Measurements from ENCODE around the gene CADM2. TPM values are rescaled to one million over a fixed set of nuclear protein-coding genes. Genes with fewer than 3 reads are reported as not detected.

The CADM2 gene
- total RNA-seq, 1 donor from 2014 or later, result 0.55 TPM

GRCh38 chr3:84985795-84986194 is 27.0 kb downstream of the CADM2 start:
- TF ChIP-seq CTCF (IDR thresholded peaks at IDR 0.05), result no peak
- Histone ChIP-seq H3K36me3 (no peaks in the 10 kb centered on the region), H3K4me3 (no peak overlapping the region), H3K9me3 (no peaks in the 10 kb centered on the region), H3K4me1 (no peaks in the 10 kb centered on the region), H3K27ac (no peak overlapping the region), H3K27me3 (no peaks in the 10 kb centered on the region)
- DNase-seq (no peak), ATAC-seq (no peak)
- intact Hi-C loops (cut with DNase I), result no loop called here

GRCh38 chr3:84987706-84988504 is 29.1 kb downstream of the CADM2 start:
- H3K4me3 ChIP-seq, result no peak overlapping the region
- no peak overlapping the region for H3K27ac ChIP-seq
- TF ChIP-seq CTCF (IDR thresholded peaks at IDR 0.05), result no peak
- no peaks in the 10 kb centered on the region for H3K36me3 ChIP-seq
- intact Hi-C loops (cut with DNase I), result no loop called here
- H3K4me1 ChIP-seq, result no peaks in the 10 kb centered on the region
- no peaks in the 10 kb centered on the region for H3K27me3 ChIP-seq
- no peak for DNase-seq
- ATAC-seq, result no peak
- H3K9me3 ChIP-seq, result no peaks in the 10 kb centered on the region

- H3K4me1 ChIP-seq, result no peaks in the 10 kb centered on the region
- ATAC-seq (no peak), DNase-seq (no peak)
- H3K9me3 ChIP-seq, result no peaks in the 10 kb centered on the region
- no peak overlapping the region for H3K4me3 ChIP-seq
- H3K27ac ChIP-seq, result no peak overlapping the region
- intact Hi-C loops (cut with DNase I), result no loop called here
- H3K36me3 ChIP-seq, result no peaks in the 10 kb centered on the region
- no peaks in the 10 kb centered on the region for H3K27me3 ChIP-seq
- no peak for TF ChIP-seq CTCF (IDR thresholded peaks at IDR 0.05)
These were observed 30.3 kb downstream of the CADM2 start for GRCh38 chr3:84989102-84989501.

- H3K4me1 ChIP-seq, result no peaks in the 10 kb centered on the region
- DNase-seq, result no peak
- H3K4me3 ChIP-seq, result no peak overlapping the region
- H3K9me3 ChIP-seq, result no peaks in the 10 kb centered on the region
- ATAC-seq, result no peak
- no peaks in the 10 kb centered on the region for H3K27me3 ChIP-seq
- intact Hi-C loops (cut with DNase I), result no loop called here
- no peak overlapping the region for H3K27ac ChIP-seq
- no peaks in the 10 kb centered on the region for H3K36me3 ChIP-seq
- TF ChIP-seq CTCF (IDR thresholded peaks at IDR 0.05), result no peak
These were observed 32.7 kb downstream of the CADM2 start for GRCh38 chr3:84991422-84991900.

GRCh38 chr3:84993956-84994355 is 35.2 kb downstream of the CADM2 start:
- H3K27me3 ChIP-seq, result no peaks in the 10 kb centered on the region
- H3K9me3 ChIP-seq, result no peaks in the 10 kb centered on the region
- DNase-seq, result no peak
- TF ChIP-seq CTCF (IDR thresholded peaks at IDR 0.05), result no peak
- no peaks in the 10 kb centered on the region for H3K4me1 ChIP-seq
- no peak for ATAC-seq
- H3K27ac ChIP-seq, result no peak overlapping the region
- no peaks in the 10 kb centered on the region for H3K36me3 ChIP-seq
- intact Hi-C loops (cut with DNase I), result no loop called here
- no peak overlapping the region for H3K4me3 ChIP-seq

All from upper lobe of right lung (tissue), 1 donor.